BLaER1 (cell line): Measurements from ENCODE around the gene SH3PXD2A.
"Not testable (repeated sequence)": the region's sequence is repeated elsewhere in the genome, so short reads cannot be mapped to it uniquely, and the experiment has no call there.

Experiments used
- H3K27ac ChIP-seq: shearing (Covaris generic); formaldehyde crosslinking; 2 replicates; pipeline ENCODE4 v1.8.1; 2022
- H3K27me3 ChIP-seq: shearing (Covaris generic); formaldehyde crosslinking; 2 replicates; pipeline ENCODE4 v1.8.1; 2022
- H3K36me3 ChIP-seq: shearing (Covaris generic); formaldehyde crosslinking; 2 replicates; pipeline ENCODE4 v1.8.1; 2022
- H3K4me1 ChIP-seq: shearing (Covaris generic); formaldehyde crosslinking; 2 replicates; pipeline ENCODE4 v1.8.1; 2022
- H3K4me2 ChIP-seq: shearing (Covaris generic); formaldehyde crosslinking; 2 replicates; pipeline ENCODE4 v1.8.1; 2022
- H3K4me3 ChIP-seq: shearing (Covaris generic); formaldehyde crosslinking; 2 replicates; pipeline ENCODE4 v1.8.1; 2022
- H3K9ac ChIP-seq: shearing (Covaris generic); formaldehyde crosslinking; 2 replicates; pipeline ENCODE4 v1.8.1; 2022
- H3K9me3 ChIP-seq: shearing (Covaris generic); formaldehyde crosslinking; 2 replicates; pipeline ENCODE4 v1.8.1; 2022
- H4K20me1 ChIP-seq: shearing (Covaris generic); formaldehyde crosslinking; 2 replicates; pipeline ENCODE4 v1.8.1; 2022
- Cebpa-rat ChIP-seq: shearing (Covaris generic); IDR thresholded peaks from 2 replicates; pipeline ENCODE4 v1.8.1; 2022

SH3PXD2A gene

GRCh38 chr10:103635580-103635979 is 219.8 kb downstream of the SH3PXD2A start:
- TF ChIP-seq Cebpa-rat: no peak
- no peaks in the 10 kb centered on the region for H3K27me3 ChIP-seq
- H3K9me3 ChIP-seq: no peaks in the 10 kb centered on the region
- H3K4me1 ChIP-seq: peaks cover 62% of the 10 kb centered on the region
- no peak overlapping the region for H3K4me2 ChIP-seq
- no peak overlapping the region for H3K4me3 ChIP-seq
- H4K20me1 ChIP-seq: peaks cover 100% of the 10 kb centered on the region
- H3K36me3 ChIP-seq: peaks cover 91% of the 10 kb centered on the region
- no peak overlapping the region for H3K27ac ChIP-seq
- H3K9ac ChIP-seq: no peak overlapping the region

GRCh38 chr10:103633846-103634245 is 221.5 kb downstream of the SH3PXD2A start:
- peaks cover 100% of the 10 kb centered on the region for H4K20me1 ChIP-seq
- no peaks in the 10 kb centered on the region for H3K9me3 ChIP-seq
- no peaks in the 10 kb centered on the region for H3K27me3 ChIP-seq
- H3K4me2 ChIP-seq: no peak overlapping the region
- no peak overlapping the region for H3K9ac ChIP-seq
- no peak for TF ChIP-seq Cebpa-rat
- peaks cover 59% of the 10 kb centered on the region for H3K4me1 ChIP-seq
- no peak overlapping the region for H3K27ac ChIP-seq
- H3K36me3 ChIP-seq: peaks cover 93% of the 10 kb centered on the region
- H3K4me3 ChIP-seq: no peak overlapping the region

- Histone ChIP-seq H3K27ac (0 out of 2 replicates have a peak overlapping the region, but pooled peaks have one; percentile 19), H3K4me2 (0 out of 2 replicates have a peak overlapping the region, but pooled peaks have one; percentile 44), H3K36me3 (peaks cover 93% of the 10 kb centered on the region), H3K4me1 (peaks cover 49% of the 10 kb centered on the region), H4K20me1 (peaks cover 100% of the 10 kb centered on the region)
- H3K4me3 ChIP-seq, H3K9ac ChIP-seq, H3K27me3 ChIP-seq, H3K9me3 ChIP-seq: not testable (repeated sequence)
These were observed 222.5 kb downstream of the SH3PXD2A start for GRCh38 chr10:103632871-103633270.

- H3K4me3 ChIP-seq: no peak overlapping the region
- peak overlapping the region; percentile 55 for H3K27ac ChIP-seq
- peaks cover 100% of the 10 kb centered on the region for H4K20me1 ChIP-seq
- TF ChIP-seq Cebpa-rat: no peak
- no peaks in the 10 kb centered on the region for H3K27me3 ChIP-seq
- H3K4me1 ChIP-seq: peaks cover 43% of the 10 kb centered on the region
- peak overlapping the region; percentile 44 for H3K4me2 ChIP-seq
- H3K36me3 ChIP-seq: peaks cover 93% of the 10 kb centered on the region
- no peaks in the 10 kb centered on the region for H3K9me3 ChIP-seq
- no peak overlapping the region for H3K9ac ChIP-seq
These were observed 223.1 kb downstream of the SH3PXD2A start for GRCh38 chr10:103632247-103632642.

- H3K36me3 ChIP-seq: peaks cover 93% of the 10 kb centered on the region
- TF ChIP-seq Cebpa-rat: no peak
- H3K4me3 ChIP-seq: no peak overlapping the region
- H3K27me3 ChIP-seq: no peaks in the 10 kb centered on the region
- peaks cover 97% of the 10 kb centered on the region for H4K20me1 ChIP-seq
- H3K9me3 ChIP-seq: no peaks in the 10 kb centered on the region
- peaks cover 34% of the 10 kb centered on the region for H3K4me1 ChIP-seq
- H3K4me2 ChIP-seq: peak overlapping the region; percentile 54
- no peak overlapping the region for H3K9ac ChIP-seq
- peak overlapping the region; percentile 49; the same call in 1 of the 2 replicates for H3K27ac ChIP-seq
These were observed 225.2 kb downstream of the SH3PXD2A start for GRCh38 chr10:103630156-103630555.

- Histone ChIP-seq H3K4me2 (no peak overlapping the region), H3K27me3 (no peaks in the 10 kb centered on the region), H4K20me1 (peaks cover 97% of the 10 kb centered on the region), H3K4me1 (peaks cover 34% of the 10 kb centered on the region), H3K27ac (peak overlapping the region; percentile 49; the same call in 1 of the 2 replicates), H3K36me3 (peaks cover 93% of the 10 kb centered on the region), H3K9ac (no peak overlapping the region), H3K4me3 (no peak overlapping the region), H3K9me3 (no peaks in the 10 kb centered on the region)
- no peak for TF ChIP-seq Cebpa-rat
These were observed 225.8 kb downstream of the SH3PXD2A start for GRCh38 chr10:103629581-103629980.

GRCh38 chr10:103627893-103628292 is 227.5 kb downstream of the SH3PXD2A start:
- H4K20me1 ChIP-seq: peaks cover 95% of the 10 kb centered on the region
- H3K36me3 ChIP-seq: peaks cover 95% of the 10 kb centered on the region
- H3K9me3 ChIP-seq: no peaks in the 10 kb centered on the region
- peaks cover 29% of the 10 kb centered on the region for H3K4me1 ChIP-seq
- H3K27me3 ChIP-seq: no peaks in the 10 kb centered on the region
- no peak for TF ChIP-seq Cebpa-rat
- no peak overlapping the region for H3K4me3 ChIP-seq
- H3K27ac ChIP-seq: 0 out of 2 replicates have a peak overlapping the region, but pooled peaks have one; percentile 22
- H3K4me2 ChIP-seq: no peak overlapping the region
- no peak overlapping the region for H3K9ac ChIP-seq

GRCh38 chr10:103627111-103627892 is 228.1 kb downstream of the SH3PXD2A start:
- Histone ChIP-seq H3K4me3 (no peak overlapping the region), H3K36me3 (peaks cover 95% of the 10 kb centered on the region), H3K4me2 (no peak overlapping the region), H3K9me3 (no peaks in the 10 kb centered on the region), H3K27me3 (no peaks in the 10 kb centered on the region), H3K27ac (no peak overlapping the region), H3K4me1 (peaks cover 23% of the 10 kb centered on the region), H4K20me1 (peaks cover 93% of the 10 kb centered on the region), H3K9ac (no peak overlapping the region)
- no peak for TF ChIP-seq Cebpa-rat

GRCh38 chr10:103626178-103626577 is 229.2 kb downstream of the SH3PXD2A start:
- H3K9ac ChIP-seq: no peak overlapping the region

GRCh38 chr10:103622935-103623574 is 232.3 kb downstream of the SH3PXD2A start:
- peaks cover 100% of the 10 kb centered on the region for H3K36me3 ChIP-seq
- H3K27me3 ChIP-seq: no peaks in the 10 kb centered on the region
- H3K27ac ChIP-seq: 0 out of 2 replicates have a peak overlapping the region, but pooled peaks have one; percentile 22
- peaks cover 90% of the 10 kb centered on the region for H4K20me1 ChIP-seq
- TF ChIP-seq Cebpa-rat: no peak
- no peak overlapping the region for H3K4me3 ChIP-seq
- H3K4me1 ChIP-seq: peaks cover 42% of the 10 kb centered on the region
- H3K4me2 ChIP-seq: no peak overlapping the region
- no peaks in the 10 kb centered on the region for H3K9me3 ChIP-seq
- H3K9ac ChIP-seq: no peak overlapping the region

More at GRCh38 chr10:103626178-103626577, 229.2 kb downstream of the SH3PXD2A start:
- Histone ChIP-seq H3K4me1 (peaks cover 23% of the 10 kb centered on the region), H3K4me2 (no peak overlapping the region), H3K27ac (no peak overlapping the region), H3K36me3 (peaks cover 96% of the 10 kb centered on the region), H3K9me3 (no peaks in the 10 kb centered on the region), H4K20me1 (peaks cover 93% of the 10 kb centered on the region), H3K27me3 (no peaks in the 10 kb centered on the region), H3K4me3 (no peak overlapping the region)
- TF ChIP-seq Cebpa-rat: no peak
